ENCODE data around the gene PHYHIPL.

PHYHIPL gene

GRCh38 chr10:59242057-59242456 is 65.6 kb downstream of the PHYHIPL start:
- intact Hi-C loops (cut with DNase I; ENCODE audit: low total_unique reads), result loop anchor here (10.0 kb wide), 1 partner anchor 223 kb away; no protein-coding TSS in a partner anchor
- H3K27ac ChIP-seq, result no peak overlapping the region
- H3K27me3 ChIP-seq, result no peaks in the 10 kb centered on the region
- H3K4me3 ChIP-seq, result no peak overlapping the region
- H3K4me1 ChIP-seq, result peaks cover 0 to 7% (median 0%) of the 10 kb centered on the region in 4 donors
- H3K9me3 ChIP-seq, result no peaks in the 10 kb centered on the region
- DNase-seq, result no peak
- TF ChIP-seq CTCF (IDR thresholded peaks at IDR 0.05), result no peak
- H3K36me3 ChIP-seq, result no peaks in the 10 kb centered on the region

DNA sequence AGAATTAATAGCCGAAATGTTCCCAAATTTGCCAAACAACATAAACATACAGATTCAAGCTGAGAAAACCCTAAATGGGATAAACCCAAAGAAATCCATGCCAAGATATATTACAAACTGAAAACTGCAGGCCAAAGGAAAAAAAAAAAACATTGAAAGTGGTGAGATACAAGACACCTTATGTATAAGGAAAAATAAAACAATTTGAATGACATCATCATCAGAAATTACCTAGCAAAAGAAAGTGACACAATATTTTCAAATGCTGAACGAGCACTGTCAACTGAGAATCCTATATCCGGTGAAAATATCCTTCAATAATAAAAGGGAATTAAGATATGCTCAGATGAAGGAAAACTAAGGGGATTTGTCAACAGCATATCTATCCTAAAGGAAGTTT is 66.5 kb downstream of the PHYHIPL start:
- H3K4me1 ChIP-seq, result peaks cover 0 to 7% (median 0%) of the 10 kb centered on the region in 4 donors
- intact Hi-C loops (cut with DNase I; ENCODE audit: low total_unique reads), result loop anchor here (10.0 kb wide), 1 partner anchor 222 kb away; no protein-coding TSS in a partner anchor

DNA sequence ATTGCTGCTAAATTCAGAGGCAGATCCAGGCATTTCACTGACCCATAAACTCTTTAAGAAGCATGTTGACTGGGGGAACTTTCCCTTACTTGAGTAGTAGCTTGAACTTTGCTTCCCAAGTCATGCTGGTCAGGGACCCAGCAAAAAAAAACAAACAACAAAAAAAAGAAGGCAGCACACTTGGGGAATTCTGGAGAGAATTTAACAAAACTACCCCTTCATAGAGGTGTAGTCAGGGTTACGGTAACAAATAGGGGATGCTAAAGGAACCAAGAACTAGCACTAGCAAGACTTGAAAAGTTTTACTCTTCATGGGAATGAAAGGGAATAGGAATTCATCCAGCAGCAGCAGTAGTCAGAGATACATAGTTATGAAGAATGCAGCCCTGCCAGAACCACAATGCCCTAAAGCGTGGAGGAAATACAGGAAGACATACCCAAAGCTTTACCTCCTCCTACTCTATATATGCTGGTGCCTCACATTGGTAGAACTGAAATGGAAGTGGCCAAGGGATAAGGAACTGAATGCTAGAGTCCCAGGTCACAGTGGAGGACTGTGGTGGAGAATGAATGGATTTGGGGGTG is 67.3 kb downstream of the PHYHIPL start:
- Histone ChIP-seq H3K4me1 (peaks cover 0 to 7% (median 0%) of the 10 kb centered on the region in 4 donors), H3K27ac (no peak overlapping the region), H3K4me3 (no peak overlapping the region), H3K27me3 (no peaks in the 10 kb centered on the region), H3K9me3 (no peaks in the 10 kb centered on the region), H3K36me3 (no peaks in the 10 kb centered on the region)
- DNase-seq, result no peak
- TF ChIP-seq CTCF (IDR thresholded peaks at IDR 0.05), result no peak
- intact Hi-C loops (cut with DNase I; ENCODE audit: low total_unique reads), result loop anchor here (10.0 kb wide), 1 partner anchor 221 kb away; no protein-coding TSS in a partner anchor

More for the DNA sequence above, 66.5 kb downstream of the PHYHIPL start:
- Histone ChIP-seq H3K27me3 (no peaks in the 10 kb centered on the region), H3K4me3 (no peak overlapping the region), H3K36me3 (no peaks in the 10 kb centered on the region), H3K27ac (no peak overlapping the region), H3K9me3 (no peaks in the 10 kb centered on the region)
- no peak for DNase-seq
- TF ChIP-seq CTCF (IDR thresholded peaks at IDR 0.05), result no peak

GRCh38 chr10:59244871-59245270 is 68.4 kb downstream of the PHYHIPL start:
- no peak for TF ChIP-seq CTCF (IDR thresholded peaks at IDR 0.05)
- intact Hi-C loops (cut with DNase I; ENCODE audit: low total_unique reads), result loop anchor here (10.0 kb wide), 1 partner anchor 220 kb away; no protein-coding TSS in a partner anchor
- no peak overlapping the region for H3K27ac ChIP-seq

DNA sequence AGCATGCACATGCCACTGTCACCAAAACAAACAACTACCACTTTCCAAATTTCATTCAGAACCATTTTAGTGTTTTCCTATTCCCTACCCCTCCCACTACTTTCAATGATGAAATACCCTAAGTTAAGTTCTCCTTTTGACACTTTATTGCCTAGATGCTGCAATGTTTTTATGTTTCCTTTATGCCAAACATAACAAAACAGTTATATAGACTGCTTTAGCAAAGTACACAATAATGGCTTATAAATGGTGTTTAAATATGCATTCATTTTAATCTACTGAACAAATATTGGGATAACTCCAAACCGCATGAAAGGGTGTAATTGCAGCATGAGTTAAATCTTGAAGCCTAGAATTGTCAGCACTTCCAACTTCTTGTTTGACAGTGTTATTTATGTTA is 69.2 kb downstream of the PHYHIPL start:
- no peak overlapping the region for H3K27ac ChIP-seq
- H3K9me3 ChIP-seq, result no peaks in the 10 kb centered on the region
- no peak for DNase-seq
- H3K27me3 ChIP-seq, result no peaks in the 10 kb centered on the region
- peaks cover 0 to 3% (median 0%) of the 10 kb centered on the region in 3 donors for H3K36me3 ChIP-seq
- TF ChIP-seq CTCF (IDR thresholded peaks at IDR 0.05), result no peak
- H3K4me1 ChIP-seq, result peaks cover 0 to 7% (median 0%) of the 10 kb centered on the region in 4 donors
- intact Hi-C loops (cut with DNase I; ENCODE audit: low total_unique reads), result loop anchor here (10.0 kb wide), 1 partner anchor 219 kb away; no protein-coding TSS in a partner anchor
- no peak overlapping the region for H3K4me3 ChIP-seq

More at GRCh38 chr10:59244871-59245270, 68.4 kb downstream of the PHYHIPL start:
- Histone ChIP-seq H3K36me3 (no peaks in the 10 kb centered on the region), H3K9me3 (no peaks in the 10 kb centered on the region), H3K4me3 (no peak overlapping the region), H3K4me1 (peaks cover 0 to 7% (median 0%) of the 10 kb centered on the region in 4 donors), H3K27me3 (no peaks in the 10 kb centered on the region)
- DNase-seq, result no peak
